ENCODE measurements around the gene SRGAP3. TPM values are rescaled to one million over a fixed set of nuclear protein-coding genes. Genes with fewer than 3 reads are reported as not detected.

SRGAP3 gene
- total and polyA plus RNA-seq, 7 donors: 0.69 to 7.7 (median 5.8) TPM

DNA sequence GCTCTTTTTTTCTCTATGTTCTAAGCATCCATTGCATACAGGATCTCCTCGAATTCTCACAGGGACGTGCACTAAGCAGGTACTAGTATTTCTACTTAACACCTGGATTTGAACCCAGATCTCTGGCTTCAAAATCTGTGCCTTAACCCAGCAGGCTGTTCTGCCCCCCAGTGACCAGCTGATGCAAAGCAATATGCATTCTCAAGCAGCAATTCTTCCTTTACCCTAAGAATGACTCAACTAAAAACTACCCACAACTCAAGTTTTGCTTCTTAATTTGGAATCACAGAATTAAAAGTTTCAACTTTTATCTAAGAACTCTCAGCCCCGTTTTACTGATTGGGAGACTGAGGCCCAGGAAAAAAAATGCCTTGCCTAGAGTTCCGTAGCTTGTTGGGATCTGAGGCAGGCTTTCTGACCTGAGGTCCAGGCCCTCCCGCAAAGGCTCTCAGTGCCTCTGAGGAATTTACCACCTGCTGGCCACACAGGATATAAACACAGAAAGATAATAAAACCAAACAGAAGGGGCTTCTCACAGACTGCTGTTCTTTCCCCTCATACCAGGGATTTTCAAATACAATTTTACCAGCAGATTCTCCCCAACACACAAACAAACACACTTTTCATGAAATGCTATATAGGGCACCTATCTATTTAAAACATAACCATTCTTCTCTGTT is 170.7 kb downstream of the SRGAP3 start:
- H3K36me3 ChIP-seq: no peaks in the 10 kb centered on the region
- no peaks in the 10 kb centered on the region for H3K27me3 ChIP-seq
- DNase-seq: no peak
- no peak overlapping the region for H3K4me3 ChIP-seq
- 83 to 87% methylated on average over 5 of the region's 5 CpGs for WGBS, 2 donors
- TF ChIP-seq, protein P1, sequence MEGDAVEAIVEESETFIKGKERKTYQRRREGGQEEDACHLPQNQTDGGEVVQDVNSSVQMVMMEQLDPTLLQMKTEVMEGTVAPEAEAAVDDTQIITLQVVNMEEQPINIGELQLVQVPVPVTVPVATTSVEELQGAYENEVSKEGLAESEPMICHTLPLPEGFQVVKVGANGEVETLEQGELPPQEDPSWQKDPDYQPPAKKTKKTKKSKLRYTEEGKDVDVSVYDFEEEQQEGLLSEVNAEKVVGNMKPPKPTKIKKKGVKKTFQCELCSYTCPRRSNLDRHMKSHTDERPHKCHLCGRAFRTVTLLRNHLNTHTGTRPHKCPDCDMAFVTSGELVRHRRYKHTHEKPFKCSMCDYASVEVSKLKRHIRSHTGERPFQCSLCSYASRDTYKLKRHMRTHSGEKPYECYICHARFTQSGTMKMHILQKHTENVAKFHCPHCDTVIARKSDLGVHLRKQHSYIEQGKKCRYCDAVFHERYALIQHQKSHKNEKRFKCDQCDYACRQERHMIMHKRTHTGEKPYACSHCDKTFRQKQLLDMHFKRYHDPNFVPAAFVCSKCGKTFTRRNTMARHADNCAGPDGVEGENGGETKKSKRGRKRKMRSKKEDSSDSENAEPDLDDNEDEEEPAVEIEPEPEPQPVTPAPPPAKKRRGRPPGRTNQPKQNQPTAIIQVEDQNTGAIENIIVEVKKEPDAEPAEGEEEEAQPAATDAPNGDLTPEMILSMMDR (IDR thresholded peaks at IDR 0.05): no peak
- TF ChIP-seq POLR2AphosphoS5 (IDR thresholded peaks at IDR 0.05) (no peak), POLR2A (IDR thresholded peaks at IDR 0.05) (no peak), EP300 (IDR thresholded peaks at IDR 0.05) (no peak)
- peaks cover 0 to 8% (median 4%) of the 10 kb centered on the region in 4 donors for H3K4me1 ChIP-seq
- H3K27ac ChIP-seq: no peak overlapping the region
- intact Hi-C loops (cut with DNase I): no loop called here
- H3K9me3 ChIP-seq: no peaks in the 10 kb centered on the region

DNA sequence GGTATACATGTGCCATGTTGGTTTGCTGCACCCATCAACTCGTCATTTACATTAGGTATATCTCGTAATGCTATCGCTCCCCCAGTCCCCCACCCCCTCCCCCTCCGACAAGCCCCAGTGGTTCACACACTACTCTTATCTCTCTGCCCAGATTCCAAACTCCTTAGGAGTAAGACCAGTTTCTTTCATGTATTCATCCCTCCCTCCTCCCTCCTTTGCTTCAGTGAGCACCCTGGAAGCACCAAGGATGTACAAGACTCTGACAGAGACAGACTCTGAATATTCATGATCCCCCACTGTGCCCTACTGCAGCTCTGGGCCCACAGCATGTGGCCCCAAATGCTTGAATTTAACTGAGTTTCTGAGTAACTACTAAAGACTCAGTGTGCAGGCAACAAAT is 172.4 kb downstream of the SRGAP3 start:
- DNase-seq: peak; percentile 2
- 96 to 97% methylated on average over 4 of the region's 4 CpGs for WGBS, 2 donors
- intact Hi-C loops (cut with DNase I): no loop called here

DNA sequence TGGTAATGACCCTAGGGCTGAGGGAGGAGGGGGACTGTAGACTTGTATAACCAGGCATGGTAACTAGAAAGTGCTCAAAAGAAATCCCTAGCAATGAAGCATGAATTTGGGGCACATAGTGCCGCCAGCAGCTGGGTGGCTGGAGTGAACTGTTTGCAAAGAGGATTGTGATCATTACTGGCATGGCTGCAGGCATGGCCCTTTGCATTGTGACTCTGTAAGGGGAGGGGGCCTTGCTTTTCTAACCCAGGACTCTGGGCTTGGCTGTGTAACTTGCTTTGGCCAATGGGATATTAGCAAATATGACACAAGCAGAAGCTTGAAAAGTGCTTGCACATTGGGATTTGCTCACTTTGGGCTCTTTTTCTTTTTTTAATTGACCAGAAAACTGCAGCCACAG is 173.7 kb downstream of the SRGAP3 start:
- Histone ChIP-seq H3K9me3 (no peaks in the 10 kb centered on the region), H3K27ac (no peak overlapping the region), H3K4me1 (peaks cover 0 to 8% (median 4%) of the 10 kb centered on the region in 4 donors), H3K4me3 (no peak overlapping the region), H3K27me3 (no peaks in the 10 kb centered on the region), H3K36me3 (no peaks in the 10 kb centered on the region)
- WGBS, 2 donors: 88 to 93% methylated on average over 1 of the region's 1 CpG
- intact Hi-C loops (cut with DNase I): no loop called here
- TF ChIP-seq POLR2AphosphoS5 (IDR thresholded peaks at IDR 0.05) (no peak), POLR2A (IDR thresholded peaks at IDR 0.05) (no peak)
- TF ChIP-seq, protein P1 (IDR thresholded peaks at IDR 0.05): no peak
- DNase-seq: peak; percentile 18

More for the DNA sequence above, 172.4 kb downstream of the SRGAP3 start:
- TF ChIP-seq EP300 (IDR thresholded peaks at IDR 0.05) (no peak), POLR2A (IDR thresholded peaks at IDR 0.05) (no peak), POLR2AphosphoS5 (IDR thresholded peaks at IDR 0.05) (no peak)
- TF ChIP-seq, protein P1 (IDR thresholded peaks at IDR 0.05): no peak
- H3K27ac ChIP-seq: no peak overlapping the region
- no peaks in the 10 kb centered on the region for H3K27me3 ChIP-seq
- H3K36me3 ChIP-seq: no peaks in the 10 kb centered on the region
- H3K4me3 ChIP-seq: no peak overlapping the region
- peaks cover 0 to 8% (median 4%) of the 10 kb centered on the region in 4 donors for H3K4me1 ChIP-seq
- H3K9me3 ChIP-seq: no peaks in the 10 kb centered on the region

DNA sequence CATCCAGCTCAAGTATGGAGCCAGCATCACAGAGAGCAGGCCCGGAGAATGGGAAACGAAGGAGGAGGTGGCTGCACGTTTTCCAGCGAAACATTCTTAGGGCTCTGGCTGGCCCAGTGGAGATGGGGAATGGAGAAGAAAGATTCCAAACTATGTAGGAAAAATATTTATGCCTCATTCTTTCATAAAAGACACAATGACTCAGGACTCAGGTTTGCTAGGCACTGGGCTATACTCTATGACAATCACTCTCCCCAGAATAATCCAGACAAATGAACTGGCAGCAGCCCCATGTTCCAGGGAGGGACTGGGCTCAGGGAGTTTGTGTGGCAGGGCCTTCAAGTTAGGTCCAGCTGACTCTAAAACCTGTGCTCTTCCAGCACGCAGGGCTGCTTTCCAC is 175.4 kb downstream of the SRGAP3 start:
- peak; percentile 17 for DNase-seq
- Histone ChIP-seq H3K27me3 (no peaks in the 10 kb centered on the region), H3K36me3 (no peaks in the 10 kb centered on the region), H3K4me3 (no peak overlapping the region), H3K27ac (peak overlapping the region in 1 of 4 donors; percentile 27), H3K9me3 (no peaks in the 10 kb centered on the region), H3K4me1 (peaks cover 0 to 8% (median 4%) of the 10 kb centered on the region in 4 donors)
- intact Hi-C loops (cut with DNase I): no loop called here
- TF ChIP-seq, protein P1 (IDR thresholded peaks at IDR 0.05): no peak
- TF ChIP-seq EP300 (IDR thresholded peaks at IDR 0.05) (no peak), POLR2A (IDR thresholded peaks at IDR 0.05) (no peak), POLR2AphosphoS5 (IDR thresholded peaks at IDR 0.05) (no peak)
- WGBS, 2 donors: 72 to 84% methylated on average over 5 of the region's 5 CpGs

DNA sequence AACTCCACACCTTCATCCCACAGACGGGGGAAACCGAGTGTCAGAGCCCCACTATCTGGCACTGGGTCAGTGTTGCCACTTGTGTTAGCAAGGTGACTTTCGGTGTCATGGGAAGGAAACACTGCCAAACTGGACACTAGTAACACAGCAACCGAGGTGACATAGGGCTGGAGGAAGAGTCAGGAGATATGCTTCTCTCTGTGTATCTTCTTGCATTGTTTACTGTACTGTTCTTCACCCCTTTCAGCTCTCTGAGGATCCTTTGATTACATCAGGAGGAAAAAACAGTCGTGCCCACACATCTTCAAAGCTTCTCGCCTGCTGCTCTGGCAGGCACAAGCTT is 176.8 kb downstream of the SRGAP3 start:
- intact Hi-C loops (cut with DNase I): no loop called here

More for the DNA sequence above, 176.8 kb downstream of the SRGAP3 start:
- Histone ChIP-seq H3K4me3 (no peak overlapping the region), H3K27ac (no peak overlapping the region), H3K27me3 (no peaks in the 10 kb centered on the region), H3K36me3 (no peaks in the 10 kb centered on the region), H3K9me3 (no peaks in the 10 kb centered on the region), H3K4me1 (peaks cover 0 to 8% (median 4%) of the 10 kb centered on the region in 4 donors)
- WGBS, 2 donors: 80 to 89% methylated on average over 6 of the region's 6 CpGs
- DNase-seq: no peak
- no peak for TF ChIP-seq POLR2A (IDR thresholded peaks at IDR 0.05)
- TF ChIP-seq, protein P1 (IDR thresholded peaks at IDR 0.05): no peak
- TF ChIP-seq POLR2AphosphoS5 (IDR thresholded peaks at IDR 0.05): no peak
- TF ChIP-seq EP300 (IDR thresholded peaks at IDR 0.05): no peak
